WTC11 (cell line): Measurements from ENCODE around the gene IQCK.

Source experiments
- TF ChIP-seq, protein P1 (sequence below): fragments of 200-600 bp; IDR thresholded peaks from 2 replicates; pipeline ENCODE4 v1.8.0; 2022; ENCODE audit warnings: antibody characterized with exemption
- TF ChIP-seq, protein P2 (sequence below): sonication (generic); formaldehyde crosslinking; IDR thresholded peaks from 2 replicates; pipeline ENCODE4 v1.8.1; 2022; ENCODE audit warnings: missing genetic modification reagents, borderline replicate concordance

DNA sequence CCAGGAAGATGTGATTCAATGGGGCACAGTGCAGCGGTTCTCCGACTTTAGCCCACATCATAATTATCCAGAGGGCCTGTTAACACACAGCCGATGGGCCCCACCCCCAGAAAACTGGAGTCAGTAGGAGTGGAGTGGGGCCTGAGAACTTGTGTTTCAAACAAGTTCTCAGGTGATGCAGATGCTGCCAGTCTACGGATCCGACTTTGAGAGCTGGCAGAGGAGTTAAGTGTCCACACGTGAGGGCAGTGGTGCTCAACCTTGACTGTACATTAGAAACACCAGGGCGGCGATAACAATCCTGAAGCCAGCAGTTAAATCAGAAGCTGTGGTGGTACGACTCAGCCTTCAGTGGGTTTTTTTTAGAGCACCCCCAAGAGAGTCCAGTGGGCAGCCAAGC lies 91.6 kb downstream of the IQCK start:
- TF ChIP-seq, protein P1, sequence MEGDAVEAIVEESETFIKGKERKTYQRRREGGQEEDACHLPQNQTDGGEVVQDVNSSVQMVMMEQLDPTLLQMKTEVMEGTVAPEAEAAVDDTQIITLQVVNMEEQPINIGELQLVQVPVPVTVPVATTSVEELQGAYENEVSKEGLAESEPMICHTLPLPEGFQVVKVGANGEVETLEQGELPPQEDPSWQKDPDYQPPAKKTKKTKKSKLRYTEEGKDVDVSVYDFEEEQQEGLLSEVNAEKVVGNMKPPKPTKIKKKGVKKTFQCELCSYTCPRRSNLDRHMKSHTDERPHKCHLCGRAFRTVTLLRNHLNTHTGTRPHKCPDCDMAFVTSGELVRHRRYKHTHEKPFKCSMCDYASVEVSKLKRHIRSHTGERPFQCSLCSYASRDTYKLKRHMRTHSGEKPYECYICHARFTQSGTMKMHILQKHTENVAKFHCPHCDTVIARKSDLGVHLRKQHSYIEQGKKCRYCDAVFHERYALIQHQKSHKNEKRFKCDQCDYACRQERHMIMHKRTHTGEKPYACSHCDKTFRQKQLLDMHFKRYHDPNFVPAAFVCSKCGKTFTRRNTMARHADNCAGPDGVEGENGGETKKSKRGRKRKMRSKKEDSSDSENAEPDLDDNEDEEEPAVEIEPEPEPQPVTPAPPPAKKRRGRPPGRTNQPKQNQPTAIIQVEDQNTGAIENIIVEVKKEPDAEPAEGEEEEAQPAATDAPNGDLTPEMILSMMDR, result no peak
- TF ChIP-seq, protein P2, sequence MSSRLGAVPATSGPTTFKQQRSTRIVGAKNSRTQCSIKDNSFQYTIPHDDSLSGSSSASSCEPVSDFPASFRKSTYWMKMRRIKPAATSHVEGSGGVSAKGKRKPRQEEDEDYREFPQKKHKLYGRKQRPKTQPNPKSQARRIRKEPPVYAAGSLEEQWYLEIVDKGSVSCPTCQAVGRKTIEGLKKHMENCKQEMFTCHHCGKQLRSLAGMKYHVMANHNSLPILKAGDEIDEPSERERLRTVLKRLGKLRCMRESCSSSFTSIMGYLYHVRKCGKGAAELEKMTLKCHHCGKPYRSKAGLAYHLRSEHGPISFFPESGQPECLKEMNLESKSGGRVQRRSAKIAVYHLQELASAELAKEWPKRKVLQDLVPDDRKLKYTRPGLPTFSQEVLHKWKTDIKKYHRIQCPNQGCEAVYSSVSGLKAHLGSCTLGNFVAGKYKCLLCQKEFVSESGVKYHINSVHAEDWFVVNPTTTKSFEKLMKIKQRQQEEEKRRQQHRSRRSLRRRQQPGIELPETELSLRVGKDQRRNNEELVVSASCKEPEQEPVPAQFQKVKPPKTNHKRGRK (CRISPR knock-in tag), result no peak
